NCI-H748 (cell line): ENCODE results near the gene TMEM138.
A peak's percentile ranks its signal among the peaks of the same experiment; 100 is the strongest.

Experiments used
- DNase-seq: peaks from one replicate; lab custom pipeline; 2025; ENCODE audit not compliant: unreplicated experiment; lab: John Stamatoyannopoulos, UW

TMEM138 gene

DNA sequence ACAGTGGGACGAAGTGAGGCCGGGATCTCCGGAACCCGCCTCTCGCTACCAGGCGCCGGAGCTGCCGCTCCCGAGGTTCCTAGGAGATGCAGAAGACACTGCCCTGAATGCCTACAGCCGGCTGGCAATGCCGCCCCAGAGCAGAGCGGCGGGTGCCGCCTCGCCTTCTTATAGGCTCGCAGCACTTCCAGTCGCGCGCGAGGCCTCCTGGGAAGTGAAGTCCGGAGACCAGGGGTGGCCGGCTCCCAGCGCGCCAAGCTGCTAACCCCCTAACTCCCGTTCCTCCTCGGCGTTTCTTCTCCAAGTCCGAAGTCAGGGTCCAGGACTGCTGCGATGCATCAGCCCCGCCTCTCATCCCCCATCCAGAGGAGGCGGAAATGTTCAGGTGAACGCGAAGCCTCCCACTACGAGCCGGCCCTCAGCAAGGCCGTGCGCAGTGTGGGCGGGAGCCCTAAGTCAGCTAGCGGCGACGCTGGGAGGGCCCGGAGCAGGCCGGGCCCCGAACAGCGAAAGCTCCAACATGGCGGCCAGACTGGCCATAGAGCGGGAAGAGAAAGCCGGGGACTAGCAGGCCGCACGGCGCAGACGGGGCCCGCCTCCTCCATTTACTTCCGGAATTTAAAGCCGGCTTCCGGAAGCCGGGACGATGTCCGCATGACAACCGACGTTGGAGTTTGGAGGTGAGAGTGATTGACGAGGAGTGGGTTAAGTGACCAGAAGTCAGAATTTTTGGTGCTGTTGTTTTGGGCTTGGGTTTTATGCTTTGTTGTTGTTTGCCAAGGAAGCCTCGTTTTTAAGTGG, at the start of gene TMEM138, which contains the start of gene CYB561A3:
Gene TMEM138, plus strand, starts transcription at position 634 of the 801 bp plus-strand sequence. CDS start 2,017 bp downstream, outside the sequence.
Gene CYB561A3, minus strand, starts transcription at position 142 of the 801 bp plus-strand sequence. CDS start 5,169 bp downstream, outside the sequence.
- DNase-seq = peak; percentile 96

DNA sequence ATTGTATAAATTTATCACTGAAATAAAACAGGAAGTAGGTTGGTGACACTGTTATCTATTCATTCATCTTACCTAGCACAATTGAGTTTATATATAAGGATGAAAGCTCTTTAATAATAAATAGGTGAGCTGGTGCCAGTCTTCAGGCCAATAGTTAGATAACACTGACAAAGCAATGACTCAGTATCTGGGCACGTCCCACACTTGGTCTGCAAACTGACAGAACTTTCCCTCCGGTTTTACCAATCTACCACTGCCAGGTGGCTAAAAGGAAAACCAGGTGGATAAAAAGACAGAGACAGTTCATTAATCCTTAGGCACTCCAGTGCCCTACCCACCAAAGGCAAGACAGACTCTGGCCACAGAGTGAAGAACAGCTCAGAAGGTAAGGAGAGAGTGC, 46.9 kb upstream of the TMEM138 start:
- no peak for DNase-seq

DNA sequence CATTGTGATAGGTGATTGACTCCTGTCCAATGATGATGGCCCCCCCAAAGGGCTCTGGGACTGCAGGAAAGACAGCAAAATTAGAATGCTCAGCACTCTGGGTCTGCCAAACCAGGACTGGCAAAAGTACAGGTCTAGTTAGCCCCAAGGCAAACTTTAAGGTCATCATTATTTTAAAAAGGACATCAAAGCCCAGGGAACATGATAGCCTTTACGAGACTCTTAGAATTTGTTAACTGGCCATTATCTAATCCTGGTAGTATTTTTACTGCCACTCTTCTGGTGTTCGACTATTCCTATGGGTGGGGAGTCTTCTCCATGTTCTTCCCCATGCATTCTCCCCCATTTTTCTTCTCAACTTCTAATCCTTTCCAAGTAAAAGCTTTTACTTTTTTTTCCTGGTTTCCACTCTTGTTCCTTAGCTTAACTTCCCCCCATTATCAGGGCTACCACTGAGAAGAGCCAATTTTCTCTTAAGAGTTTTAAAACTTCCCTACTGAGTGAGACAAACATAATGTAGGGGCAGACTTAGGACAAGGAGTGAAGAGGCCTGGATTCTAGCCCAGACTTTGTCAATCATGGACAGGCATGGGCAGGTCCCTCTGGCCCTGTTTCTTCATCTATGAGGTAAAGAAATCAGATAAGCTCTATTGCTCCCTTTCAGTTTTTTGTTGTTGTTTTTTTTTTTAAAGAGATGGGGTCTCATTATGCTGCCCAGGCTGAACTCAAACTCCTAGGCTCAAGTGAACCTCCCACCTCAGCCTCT, 36.3 kb upstream of the TMEM138 start:
- DNase-seq = no peak

DNA sequence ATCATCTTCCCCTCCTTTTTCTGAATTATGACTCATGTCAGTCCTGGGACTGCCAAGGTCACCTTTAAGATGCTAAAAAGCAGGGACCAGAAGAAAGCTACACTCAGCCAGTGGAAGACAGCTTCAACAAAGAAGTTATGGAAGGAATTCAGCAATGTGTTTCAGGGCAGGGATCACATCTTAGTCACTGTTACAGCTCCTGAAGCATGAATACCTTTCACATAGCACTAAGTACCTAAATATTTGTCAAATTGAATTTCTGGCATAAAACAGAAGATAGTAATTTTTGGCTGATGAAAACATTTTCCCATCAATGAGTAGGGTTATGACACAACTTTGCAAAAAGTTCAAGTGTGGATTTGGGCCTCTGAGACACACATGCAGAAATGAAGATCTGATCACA, 34.5 kb upstream of the TMEM138 start:
- DNase-seq = no peak

DNA sequence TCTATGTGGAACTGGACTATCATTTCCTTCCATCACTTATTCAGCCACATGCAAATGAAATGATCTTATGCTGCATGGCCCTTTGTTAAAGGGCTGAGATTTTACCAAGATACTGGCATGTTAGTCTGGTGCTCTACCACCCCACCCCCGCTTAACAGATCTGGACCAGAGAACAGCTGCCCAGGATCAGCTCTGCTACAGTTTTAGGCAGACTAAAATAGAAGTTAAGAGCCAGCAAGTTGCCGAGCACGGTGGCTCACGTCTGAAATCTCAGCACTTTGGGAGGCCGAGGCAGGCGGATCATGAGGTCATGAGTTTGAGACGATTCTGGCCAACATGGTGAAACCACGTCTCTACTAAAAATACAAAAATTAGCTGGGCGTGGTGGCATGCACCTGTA, 33.8 kb upstream of the TMEM138 start:
- DNase-seq = no peak

DNA sequence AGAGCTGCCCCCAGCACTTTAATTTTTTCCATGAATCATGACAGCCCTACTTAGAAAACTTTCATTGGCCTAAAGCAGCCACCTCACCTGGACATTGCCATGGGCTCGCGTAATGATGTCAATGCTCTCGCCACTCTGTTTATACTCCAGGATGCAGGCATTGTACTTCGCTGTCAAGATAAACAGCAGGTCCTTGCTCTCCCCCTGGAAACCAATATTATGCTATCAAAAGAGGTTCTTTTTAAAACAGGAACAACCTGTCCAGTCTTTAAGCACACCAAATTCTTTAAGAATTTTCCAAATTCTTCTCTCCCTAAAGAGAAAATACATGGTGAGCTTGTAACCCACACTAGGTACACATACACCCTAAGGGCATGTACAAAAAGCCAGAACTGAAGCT, 32.3 kb upstream of the TMEM138 start:
- DNase-seq = no peak

DNA sequence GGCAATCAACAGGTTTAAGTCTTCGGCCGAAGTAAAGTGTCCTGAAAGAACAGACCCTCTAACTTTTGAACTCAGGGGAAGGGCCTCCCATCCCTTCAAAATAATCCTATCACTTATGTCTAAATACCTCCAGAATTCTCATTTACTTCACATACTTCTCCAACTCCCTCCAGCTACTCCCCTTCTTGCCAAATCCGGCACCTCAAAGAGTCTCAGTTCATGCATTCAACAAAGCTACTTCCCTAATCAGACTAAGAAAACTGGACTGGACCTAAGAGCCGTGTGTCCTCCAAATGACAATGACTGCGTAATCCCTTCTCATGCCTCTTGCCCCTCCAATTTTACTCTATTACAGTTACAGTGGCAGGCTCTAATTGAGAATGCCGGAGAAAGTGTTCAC, 30.5 kb upstream of the TMEM138 start:
- no peak for DNase-seq

DNA sequence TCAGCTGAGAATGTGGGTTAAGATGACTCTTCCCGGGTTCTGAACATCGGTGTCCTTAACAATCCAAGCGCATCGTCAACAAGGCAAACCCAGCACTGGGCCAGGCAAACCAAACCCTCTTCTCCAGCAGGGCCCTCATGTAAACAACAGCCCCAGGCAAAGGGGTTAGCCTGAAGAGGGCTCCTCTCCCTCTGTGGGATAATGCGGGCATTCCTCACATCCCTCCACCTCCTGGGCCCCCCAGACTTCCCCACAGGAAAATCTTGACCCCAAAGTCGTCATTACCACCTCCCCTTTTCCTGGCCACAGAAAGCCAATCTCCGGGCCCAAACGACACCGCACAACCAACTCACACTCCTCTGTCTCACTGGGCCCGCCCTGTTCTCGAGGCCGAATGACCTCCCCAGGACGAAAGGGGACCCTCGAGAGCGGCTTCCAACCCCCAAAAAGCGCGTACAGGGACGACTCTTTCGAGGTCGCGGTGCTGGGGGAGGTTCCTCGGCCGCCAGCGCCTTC, 29.8 kb upstream of the TMEM138 start:
- DNase-seq = no peak

DNA sequence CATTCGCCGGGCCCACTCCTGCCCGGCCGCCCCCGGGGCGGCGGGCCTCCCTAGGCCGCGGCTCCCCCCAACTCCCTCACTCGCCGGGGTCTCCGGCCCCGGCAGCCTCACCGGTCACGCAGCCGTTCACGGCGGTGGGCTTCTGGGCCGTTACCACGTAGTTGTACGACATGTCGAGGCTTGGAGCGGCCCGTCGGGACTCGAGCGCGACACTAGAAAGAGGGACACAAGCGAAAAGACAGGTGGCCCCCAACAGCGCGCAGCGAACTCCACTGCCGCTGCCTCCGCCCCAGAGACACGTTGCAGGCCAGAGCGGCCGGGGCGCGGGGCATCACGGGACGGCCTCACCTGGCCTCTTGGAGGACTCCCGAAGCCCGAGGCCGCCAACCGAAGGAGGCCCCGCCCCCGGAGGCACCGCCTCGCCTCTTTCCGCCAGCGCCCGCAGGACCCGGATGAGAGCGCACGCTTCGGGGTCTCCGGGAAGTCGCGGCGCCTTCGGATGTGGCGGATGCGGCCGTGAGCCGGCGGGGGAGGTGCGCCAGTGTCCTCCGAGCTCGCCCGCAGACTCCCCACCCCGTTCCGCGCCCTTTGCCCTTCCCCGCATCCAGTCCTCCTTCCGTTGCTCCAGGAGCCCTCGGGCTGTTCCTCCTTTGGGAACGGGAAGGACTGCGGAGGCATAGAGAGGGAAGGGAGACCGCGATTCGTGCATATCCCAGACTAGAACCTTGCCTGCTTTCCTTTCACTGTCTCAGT, 29.2 kb upstream of the TMEM138 start, which contains the start of the genes DDB1 and TKFC:
Gene DDB1, minus strand, starts transcription at position 309 of the 753 bp plus-strand sequence. Its CDS starts 137 bp downstream, at position 172.
Gene TKFC, plus strand, starts transcription at position 432 of the 753 bp plus-strand sequence. CDS start 1,501 bp downstream, outside the sequence.
- DNase-seq = peak; percentile 97

DNA sequence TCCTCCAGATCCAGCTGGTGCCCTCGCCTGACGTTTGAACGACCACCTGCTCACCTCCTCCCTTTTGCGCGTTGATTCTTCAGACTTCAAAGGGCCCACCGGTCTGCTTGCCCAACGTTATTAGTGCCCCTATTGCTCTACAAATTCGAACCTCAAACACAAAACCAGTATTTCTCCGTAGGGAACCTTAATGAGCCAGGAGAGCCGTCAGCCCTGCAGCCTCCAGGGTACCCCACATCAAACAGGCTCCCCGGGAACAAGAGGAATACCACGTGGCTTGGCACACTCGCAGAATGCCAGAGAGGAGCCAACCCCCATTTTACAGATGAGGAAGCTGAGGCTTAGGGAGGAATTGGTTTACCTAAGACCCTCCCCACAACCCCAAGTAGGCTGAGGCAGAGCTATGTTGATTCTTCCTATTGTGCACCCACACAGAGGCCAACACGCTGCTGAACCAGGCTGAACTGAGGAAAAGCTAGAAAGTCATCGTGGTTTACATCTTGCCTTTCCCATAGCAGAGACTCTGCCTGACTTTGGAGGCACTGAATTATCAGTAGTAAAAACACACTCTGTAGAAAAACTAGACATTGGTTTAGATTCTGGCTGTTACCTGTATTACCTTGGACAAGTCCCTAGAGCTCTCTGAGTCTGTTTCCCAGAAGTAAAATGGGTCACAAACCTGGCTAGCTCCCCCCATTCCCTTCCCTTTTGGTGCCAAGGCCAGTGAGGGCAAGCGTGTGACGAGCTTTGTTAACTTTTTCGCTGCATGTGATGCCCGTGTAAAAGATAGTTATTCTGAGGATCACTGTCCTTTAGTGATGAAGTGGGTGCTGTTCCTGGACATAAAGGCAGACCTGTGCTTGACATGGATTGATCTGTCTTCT, 28.4 kb upstream of the TMEM138 start:
- DNase-seq = no peak

DNA sequence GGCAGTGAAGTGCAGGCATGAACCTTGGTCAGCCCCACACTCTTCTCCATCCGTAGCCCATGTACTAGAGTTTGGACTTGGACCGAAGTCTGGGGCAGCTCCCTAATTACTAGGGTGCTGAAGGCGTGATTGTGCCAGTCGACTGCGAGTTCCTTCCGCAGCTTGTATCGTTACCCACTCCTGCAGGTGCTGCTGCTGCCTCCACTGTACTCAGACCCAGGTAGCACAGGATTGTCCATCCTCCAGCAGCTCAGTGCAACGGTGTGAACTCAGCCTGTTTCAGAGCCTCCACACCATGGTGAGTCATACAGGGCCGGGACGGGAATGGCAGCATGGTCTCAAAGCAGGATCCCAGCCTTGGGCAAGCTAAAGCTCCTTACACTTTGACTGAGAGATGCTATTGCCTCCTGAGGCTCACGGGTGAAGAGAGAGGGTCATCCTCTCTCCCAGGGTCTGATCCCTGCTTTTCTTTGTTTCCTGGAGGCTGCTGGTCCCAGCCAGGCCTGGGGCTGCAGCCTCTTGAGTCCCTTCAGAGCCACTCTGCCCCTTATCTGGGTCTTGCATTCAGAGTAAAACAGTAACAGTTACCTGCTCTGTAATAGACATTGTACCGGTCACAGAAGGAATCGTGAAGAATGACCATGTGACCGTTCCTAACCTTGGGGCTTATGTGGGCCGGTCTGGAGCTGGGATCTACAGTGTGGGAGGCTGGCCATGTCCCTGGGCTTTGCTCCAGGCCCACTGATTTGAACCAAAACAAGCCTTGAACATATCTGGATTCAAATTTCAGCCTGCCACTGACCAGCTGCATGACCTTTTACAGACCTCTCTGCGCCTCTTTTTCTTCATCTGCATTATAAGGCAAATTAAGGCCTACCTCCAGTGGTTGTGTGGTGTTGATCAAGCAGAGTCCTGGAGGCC, 27.5 kb upstream of the TMEM138 start:
- DNase-seq = no peak

DNA sequence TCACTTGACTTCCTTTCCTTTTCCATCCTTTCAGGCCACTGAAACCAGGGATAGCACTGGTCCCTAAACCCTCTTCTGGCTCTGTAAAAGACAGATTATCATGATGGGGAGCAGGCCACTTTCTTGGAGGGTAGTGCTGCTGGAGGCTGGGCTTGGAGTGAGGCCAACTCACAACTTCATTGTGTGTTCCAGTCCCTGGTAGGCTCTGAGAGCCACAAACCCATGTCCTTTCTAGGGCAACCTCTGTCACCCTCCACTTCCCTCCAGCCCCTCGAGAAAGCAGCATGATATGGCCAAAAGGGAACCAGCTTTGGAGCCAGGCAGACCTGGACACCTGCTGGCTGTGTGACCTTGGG, 26.8 kb upstream of the TMEM138 start:
- DNase-seq = no peak

DNA sequence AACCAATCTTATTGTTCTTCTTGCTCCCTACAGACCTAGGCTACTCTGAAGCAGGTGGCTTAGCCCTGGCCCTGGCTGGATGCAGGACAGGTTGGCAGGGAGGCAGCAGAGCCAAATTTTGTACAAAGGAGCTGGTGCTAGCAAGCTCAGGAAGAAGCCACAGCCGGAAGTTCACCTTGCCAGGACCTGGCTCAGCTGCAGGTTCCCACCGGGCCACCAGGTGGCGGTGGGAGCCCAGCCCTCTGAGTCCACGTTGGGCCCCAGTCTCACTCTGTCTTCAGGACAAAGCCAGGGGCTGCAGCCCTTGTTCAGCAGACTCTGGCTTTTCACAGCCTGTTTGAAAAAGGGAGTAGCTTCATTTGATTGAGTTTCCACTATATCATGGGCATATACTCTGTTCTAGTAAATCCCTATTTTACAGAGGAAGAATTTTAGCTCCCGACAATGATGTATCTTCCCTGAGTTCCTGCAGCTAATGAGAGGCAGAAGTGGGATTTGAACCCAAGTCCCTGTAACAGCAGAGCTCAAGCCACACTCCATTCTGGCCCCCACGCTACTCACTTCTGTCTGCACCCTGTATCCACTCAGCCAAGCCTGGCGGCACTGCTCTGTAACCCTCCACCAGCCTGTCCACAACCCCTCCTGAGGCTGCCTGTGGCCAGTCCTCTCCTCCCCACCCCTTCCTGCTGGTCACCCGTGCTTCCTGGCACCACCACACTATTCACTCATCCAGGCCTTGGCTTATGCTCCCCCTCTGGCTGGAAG, 25.8 kb upstream of the TMEM138 start:
- peak; percentile 80 for DNase-seq

DNA sequence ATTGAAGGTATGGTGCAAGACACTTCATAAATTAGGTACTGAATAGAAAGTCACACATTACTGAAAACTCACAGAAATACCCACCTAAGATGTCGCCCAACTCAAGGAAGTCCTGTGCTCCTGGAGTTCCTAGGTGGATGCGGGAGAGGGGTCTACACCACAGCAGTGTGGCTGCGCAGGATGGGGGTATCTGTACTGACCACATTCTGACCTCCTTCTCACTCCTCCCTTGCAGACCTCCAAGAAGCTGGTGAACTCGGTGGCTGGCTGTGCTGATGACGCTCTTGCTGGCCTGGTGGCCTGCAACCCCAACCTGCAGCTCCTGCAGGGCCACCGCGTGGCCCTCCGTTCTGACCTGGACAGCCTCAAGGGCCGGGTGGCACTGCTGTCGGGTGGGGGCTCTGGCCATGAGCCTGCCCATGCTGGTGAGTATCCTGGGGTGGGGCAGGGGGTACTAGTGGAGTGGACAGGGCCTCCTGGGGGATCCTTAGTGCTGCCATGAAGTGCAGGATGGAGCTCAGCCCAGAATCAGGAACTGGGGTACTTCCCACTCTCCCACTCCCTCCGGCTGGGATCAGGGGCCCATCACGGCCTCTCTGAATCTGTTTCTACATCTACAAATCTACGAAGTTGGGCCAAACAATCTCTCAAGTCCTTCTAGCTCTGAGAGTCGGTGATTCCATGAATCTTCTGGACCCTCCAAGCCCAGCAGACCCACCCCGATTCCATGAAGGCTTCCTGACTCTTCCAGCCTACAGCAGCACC, 24.3 kb upstream of the TMEM138 start:
- no peak for DNase-seq

DNA sequence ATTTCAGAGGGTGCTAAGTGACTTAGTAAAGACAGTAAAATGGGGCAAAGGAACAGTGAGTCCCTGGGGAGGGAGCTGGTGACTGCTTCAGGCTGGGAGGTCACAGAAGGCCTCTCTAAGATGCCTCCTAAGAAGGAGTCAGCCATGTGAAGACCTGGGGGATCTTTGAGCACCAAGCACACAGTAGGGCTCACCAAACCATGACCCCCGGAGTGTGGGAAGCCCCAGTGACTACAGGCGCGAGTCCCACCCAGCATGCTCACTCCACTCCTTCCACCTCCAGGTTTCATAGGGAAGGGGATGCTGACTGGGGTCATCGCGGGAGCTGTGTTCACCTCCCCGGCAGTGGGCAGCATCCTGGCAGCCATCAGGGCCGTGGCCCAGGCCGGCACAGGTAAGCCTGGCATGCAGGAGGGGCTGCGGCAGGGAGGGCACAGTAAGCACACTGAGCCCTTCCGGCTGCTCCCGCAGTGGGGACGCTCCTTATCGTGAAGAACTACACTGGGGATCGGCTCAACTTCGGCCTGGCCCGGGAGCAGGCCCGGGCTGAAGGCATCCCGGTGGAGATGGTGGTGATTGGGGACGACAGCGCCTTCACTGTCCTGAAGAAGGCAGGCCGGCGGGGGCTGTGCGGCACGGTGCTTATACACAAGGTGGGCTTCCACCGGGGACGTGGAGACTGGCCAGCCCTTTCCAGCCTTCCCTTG, 23.2 kb upstream of the TMEM138 start:
- no peak for DNase-seq

DNA sequence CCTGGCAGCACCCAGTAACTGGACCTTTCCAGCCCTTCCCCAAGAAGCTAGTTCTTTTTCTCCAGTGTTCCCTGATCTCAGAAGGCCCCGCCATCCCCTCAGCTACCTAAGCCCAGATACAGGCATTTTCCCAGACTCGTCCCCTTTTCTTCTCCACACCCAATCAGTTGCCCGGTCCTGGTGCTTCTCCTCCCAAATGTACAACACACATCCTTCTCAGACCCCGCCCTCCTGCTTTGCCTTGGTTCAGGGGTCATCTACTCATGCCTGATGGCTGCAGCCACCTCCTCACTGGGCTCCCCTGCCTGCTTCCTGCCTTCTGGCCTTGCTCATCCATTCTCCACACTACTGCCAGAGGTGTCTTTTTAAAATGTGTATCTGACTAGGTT, 22.7 kb upstream of the TMEM138 start:
- no peak for DNase-seq

DNA sequence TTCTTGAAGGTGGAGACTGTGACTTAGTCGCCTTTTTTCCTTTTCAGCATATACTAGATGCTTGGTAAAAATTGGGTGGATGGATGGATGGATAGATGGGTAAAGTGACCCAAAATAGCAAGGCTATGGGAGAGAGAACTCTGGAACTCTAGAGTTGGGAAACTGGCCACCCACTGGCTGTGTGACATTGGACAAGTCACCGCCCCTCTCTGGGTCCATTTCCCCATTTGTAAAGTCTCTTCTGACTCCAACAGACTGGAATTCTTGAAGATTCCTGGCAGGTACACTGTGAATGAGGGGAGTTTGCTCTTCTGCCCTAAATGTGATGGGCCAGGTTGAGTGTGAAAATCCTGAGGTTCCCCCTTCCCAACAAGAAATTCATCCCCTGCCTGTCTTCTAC, 21.2 kb upstream of the TMEM138 start:
- DNase-seq = no peak
